ENCODE results near the gene ZNF543. TPM values are rescaled to one million over a fixed set of nuclear protein-coding genes. Genes with fewer than 3 reads are reported as not detected.
A peak's percentile ranks its signal among the peaks of the same experiment; 100 is the strongest.

ZNF543 gene
- total and polyA plus RNA-seq, 9 of the 15 experiments (the other 6 are each of a cell fraction or from before 2014, with no cell fraction given), result 0.14 to 5.5 (median 2.4) TPM

DNA sequence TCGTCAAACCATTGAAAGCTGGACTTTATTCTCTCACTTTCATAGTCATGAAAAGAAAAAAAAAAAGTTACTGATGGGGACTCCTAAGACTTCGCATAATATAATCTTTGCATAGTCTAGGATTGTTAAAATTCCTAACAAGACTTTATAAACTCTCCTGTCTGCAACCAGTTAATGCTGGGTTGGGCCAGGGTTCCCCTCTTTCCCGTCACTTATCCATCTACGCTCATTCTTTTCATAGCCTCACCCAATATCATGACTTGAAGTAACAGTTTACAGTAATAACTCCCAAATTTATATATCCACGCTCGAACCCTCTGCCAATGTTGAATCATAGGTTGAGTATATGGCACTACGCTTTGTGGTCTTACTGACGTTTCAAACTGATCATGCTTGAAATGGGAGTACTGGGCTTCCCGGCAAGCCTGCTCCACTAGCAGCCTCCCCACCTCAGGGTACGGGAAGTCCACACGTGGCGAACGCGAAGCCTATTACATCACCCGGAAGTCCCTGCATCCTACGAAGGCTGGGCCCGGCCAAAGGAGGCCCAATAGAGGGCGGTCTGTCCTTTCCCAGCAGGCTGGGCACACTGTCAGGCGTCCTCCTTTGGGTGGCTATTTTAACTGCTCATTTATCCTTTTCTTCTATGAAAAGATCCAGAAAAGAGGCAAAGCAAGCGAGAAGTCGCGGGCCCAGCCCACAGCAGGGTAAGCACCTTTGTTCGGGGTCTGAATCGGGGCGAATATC, 40.7 kb upstream of the ZNF543 start (continued):
- TF ChIP-seq, protein P1, sequence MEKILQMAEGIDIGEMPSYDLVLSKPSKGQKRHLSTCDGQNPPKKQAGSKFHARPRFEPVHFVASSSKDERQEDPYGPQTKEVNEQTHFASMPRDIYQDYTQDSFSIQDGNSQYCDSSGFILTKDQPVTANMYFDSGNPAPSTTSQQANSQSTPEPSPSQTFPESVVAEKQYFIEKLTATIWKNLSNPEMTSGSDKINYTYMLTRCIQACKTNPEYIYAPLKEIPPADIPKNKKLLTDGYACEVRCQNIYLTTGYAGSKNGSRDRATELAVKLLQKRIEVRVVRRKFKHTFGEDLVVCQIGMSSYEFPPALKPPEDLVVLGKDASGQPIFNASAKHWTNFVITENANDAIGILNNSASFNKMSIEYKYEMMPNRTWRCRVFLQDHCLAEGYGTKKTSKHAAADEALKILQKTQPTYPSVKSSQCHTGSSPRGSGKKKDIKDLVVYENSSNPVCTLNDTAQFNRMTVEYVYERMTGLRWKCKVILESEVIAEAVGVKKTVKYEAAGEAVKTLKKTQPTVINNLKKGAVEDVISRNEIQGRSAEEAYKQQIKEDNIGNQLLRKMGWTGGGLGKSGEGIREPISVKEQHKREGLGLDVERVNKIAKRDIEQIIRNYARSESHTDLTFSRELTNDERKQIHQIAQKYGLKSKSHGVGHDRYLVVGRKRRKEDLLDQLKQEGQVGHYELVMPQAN (IDR thresholded peaks at IDR 0.05; ENCODE audit: borderline replicate concordance), result peak; percentile 73; the same call in 1 of the 2 replicates
- TF ChIP-seq ZKSCAN8 (CRISPR knock-in tag; IDR thresholded peaks at IDR 0.05), result no peak
- TF ChIP-seq OTX1 (CRISPR knock-in tag; IDR thresholded peaks at IDR 0.05), result no peak
- no peak for TF ChIP-seq GATAD2A (IDR thresholded peaks at IDR 0.05)
- TF ChIP-seq ZNF41 (CRISPR knock-in tag; conservative IDR thresholded peaks at IDR 0.05), result 0 out of 2 replicates have a peak, but pooled peaks have one; percentile 37
- TF ChIP-seq ZNF133 (CRISPR knock-in tag; IDR thresholded peaks at IDR 0.05), result no peak
- TF ChIP-seq, protein P2, sequence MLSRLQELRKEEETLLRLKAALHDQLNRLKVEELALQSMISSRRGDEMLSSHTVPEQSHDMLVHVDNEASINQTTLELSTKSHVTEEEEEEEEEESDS (CRISPR knock-in tag; IDR thresholded peaks at IDR 0.05), result no peak
- TF ChIP-seq ZNF224 (CRISPR knock-in tag; IDR thresholded peaks at IDR 0.05), result no peak
- TF ChIP-seq, protein P3, sequence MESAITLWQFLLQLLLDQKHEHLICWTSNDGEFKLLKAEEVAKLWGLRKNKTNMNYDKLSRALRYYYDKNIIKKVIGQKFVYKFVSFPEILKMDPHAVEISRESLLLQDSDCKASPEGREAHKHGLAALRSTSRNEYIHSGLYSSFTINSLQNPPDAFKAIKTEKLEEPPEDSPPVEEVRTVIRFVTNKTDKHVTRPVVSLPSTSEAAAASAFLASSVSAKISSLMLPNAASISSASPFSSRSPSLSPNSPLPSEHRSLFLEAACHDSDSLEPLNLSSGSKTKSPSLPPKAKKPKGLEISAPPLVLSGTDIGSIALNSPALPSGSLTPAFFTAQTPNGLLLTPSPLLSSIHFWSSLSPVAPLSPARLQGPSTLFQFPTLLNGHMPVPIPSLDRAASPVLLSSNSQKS (CRISPR knock-in tag; IDR thresholded peaks at IDR 0.05), result no peak
- TF ChIP-seq E2F3 (CRISPR knock-in tag; IDR thresholded peaks at IDR 0.05), result no peak
- no peak; a peak in 1 of 4 replicates for TF ChIP-seq ARNT (IDR thresholded peaks at IDR 0.05)
- TF ChIP-seq, protein P4, sequence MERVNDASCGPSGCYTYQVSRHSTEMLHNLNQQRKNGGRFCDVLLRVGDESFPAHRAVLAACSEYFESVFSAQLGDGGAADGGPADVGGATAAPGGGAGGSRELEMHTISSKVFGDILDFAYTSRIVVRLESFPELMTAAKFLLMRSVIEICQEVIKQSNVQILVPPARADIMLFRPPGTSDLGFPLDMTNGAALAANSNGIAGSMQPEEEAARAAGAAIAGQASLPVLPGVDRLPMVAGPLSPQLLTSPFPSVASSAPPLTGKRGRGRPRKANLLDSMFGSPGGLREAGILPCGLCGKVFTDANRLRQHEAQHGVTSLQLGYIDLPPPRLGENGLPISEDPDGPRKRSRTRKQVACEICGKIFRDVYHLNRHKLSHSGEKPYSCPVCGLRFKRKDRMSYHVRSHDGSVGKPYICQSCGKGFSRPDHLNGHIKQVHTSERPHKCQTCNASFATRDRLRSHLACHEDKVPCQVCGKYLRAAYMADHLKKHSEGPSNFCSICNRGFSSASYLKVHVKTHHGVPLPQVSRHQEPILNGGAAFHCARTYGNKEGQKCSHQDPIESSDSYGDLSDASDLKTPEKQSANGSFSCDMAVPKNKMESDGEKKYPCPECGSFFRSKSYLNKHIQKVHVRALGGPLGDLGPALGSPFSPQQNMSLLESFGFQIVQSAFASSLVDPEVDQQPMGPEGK (CRISPR knock-in tag; IDR thresholded peaks at IDR 0.05; ENCODE audit: borderline replicate concordance), result no peak
- no peak for TF ChIP-seq ZNF695 (CRISPR knock-in tag; IDR thresholded peaks at IDR 0.05)
- TF ChIP-seq RBBP5 (IDR thresholded peaks at IDR 0.05; ENCODE audit: borderline replicate concordance, insufficient read depth, low read length, poor library complexity, severe bottlenecking), result no peak
- no peak for TF ChIP-seq ZNF668 (CRISPR knock-in tag; IDR thresholded peaks at IDR 0.05)
- TF ChIP-seq FIP1L1 (IDR thresholded peaks at IDR 0.05; ENCODE audit: low read depth, low read length, poor library complexity, severe bottlenecking), result no peak
- peak; percentile 88 for TF ChIP-seq ETV1 (tag; conservative IDR thresholded peaks at IDR 0.05; ENCODE audit: low read depth)
- TF ChIP-seq BDP1 (IDR thresholded peaks at IDR 0.05; ENCODE audit: insufficient read depth, insufficient read length), result no peak
- TF ChIP-seq SRSF7 (optimal IDR thresholded peaks at IDR 0.05; ENCODE audit: low read depth, low read length), result no peak
- TF ChIP-seq POLR2AphosphoS5 (IDR thresholded peaks at IDR 0.05; ENCODE audit: control insufficient read depth, insufficient read depth, low read depth, low read length), result peak; percentile 83
